Ovary (tissue), 9 donors: ENCODE data around the gene SYNDIG1L. TPM values are rescaled to one million over a fixed set of nuclear protein-coding genes. Genes with fewer than 3 reads are reported as not detected.
"Not testable (repeated sequence)": the region's sequence is repeated elsewhere in the genome, so short reads cannot be mapped to it uniquely, and the experiment has no call there.

Experiments used
- DNase-seq, 5 donors: peaks; one replicate each; pipeline ENCODE4 v3.0.0-alpha.2; 2019 to 2020
- H3K27ac ChIP-seq, 2 donors: fragments of 200-600 bp; one replicate each; pipeline versions ENCODE4 v1.5.1 to v1.8.0; 2019 to 2022
- H3K27me3 ChIP-seq: fragments of 200-600 bp; one replicate; pipeline ENCODE4 v1.8.0; 2022
- H3K36me3 ChIP-seq: fragments of 200-600 bp; sonication (generic); one replicate; pipeline ENCODE4 v1.5.1; 2019
- H3K4me1 ChIP-seq: one replicate; pipeline ENCODE4 v1.8.1; 2013; ENCODE audit warnings: mild to moderate bottlenecking, moderate library complexity; ENCODE audit not compliant: insufficient read depth
- H3K4me3 ChIP-seq: fragments of 200-600 bp; sonication (generic); one replicate; pipeline ENCODE4 v1.5.1; 2017
- H3K9me3 ChIP-seq, 2 donors: fragments of 200-600 bp in 1 of 2; sonication (generic) in 1 of 2; one replicate each; pipeline versions ENCODE4 v1.5.1 to v1.8.1; 2013 to 2019; ENCODE audit warnings: mild to moderate bottlenecking in 1 of 2, moderate library complexity in 1 of 2
- EP300 ChIP-seq: sonication (generic); formaldehyde crosslinking; IDR thresholded peaks from one replicate; pipeline ENCODE4 v1.6.1; 2017; ENCODE audit warnings: antibody characterized with exemption
- POLR2A ChIP-seq: fragments of 450-650 bp; IDR thresholded peaks from one replicate; pipeline ENCODE4 v1.6.1; 2017; ENCODE audit warnings: antibody characterized with exemption, mild to moderate bottlenecking, moderate library complexity
- WGBS, 3 donors: extraction: QIAGEN DNeasy Blood & Tissue Kit in 1 of 3; methylation state at CpG; one replicate each; pipeline versions ENCODE4 v1.1.5 to v1.1.7; 2013 to 2017; 5-methylcytosine and 5-hydroxymethylcytosine counted together
- intact Hi-C, 4 donors: fragments of 100-400 bp; cut with DNase I; formaldehyde crosslinking; loops; one replicate each; pipeline versions ENCODE4 v1.11.0 to v1.15.1; 2022 to 2023
- polyA plus RNA-seq, 2 donors: library from polyadenylated mRNA; stranded (reverse); fragments of 200-250 nt in 1 of 2; fragments of 350-450 nt in 1 of 2; fragmentation: Illumina TruSeq in 1 of 2; extraction: RNeasy Lipid Tissue Mini Kit (QIAGEN cat#74804) in 1 of 2; gene quantifications; one replicate each; pipeline ENCODE4 v1.2.3, GENCODE V29; 2013 to 2014
- total RNA-seq, 7 donors: library from RNA; depleted of rRNA in 2 of 7; stranded (reverse); fragments of >200 nt in 2 of 7; fragmentation: NEBNext Ultra II Directional in 3 of 7; extraction: Animal tissue kit (Norgen Biotek cat#: 25700) in 3 of 7; gene quantifications; one replicate each; pipeline versions ENCODE4 v1.1.0 to v1.2.4, GENCODE V29; 2016 to 2023
- TF ChIP-seq, protein P1 (sequence below), 3 donors: fragments of 450-650 bp in 2 of 3; fragments of 200-600 bp in 1 of 3; IDR thresholded peaks; one replicate each; pipeline versions ENCODE4 v1.5.1 to v1.8.0; 2016 to 2022; ENCODE audit warnings: antibody characterized with exemption in 3 of 3, mild to moderate bottlenecking in 1 of 3
- donor health status: DM: no; HTN: no; CAD: no; lungs with moderate emphysema.
- donor health status: DM: no; HTN: no; CAD: no.
- donor health status: Bipolar disorder and iron deficiency.
- donor health status: DM: yes; HTN: yes; CAD: no.
- donor health status: DM: no; HTN: no; CAD: no.
- donor health status: DM: yes; HTN: yes; CAD: no.

SYNDIG1L gene
- total and polyA plus RNA-seq, 9 donors = 0.10 to 0.35 (median 0.28) TPM; not detected in 2

DNA sequence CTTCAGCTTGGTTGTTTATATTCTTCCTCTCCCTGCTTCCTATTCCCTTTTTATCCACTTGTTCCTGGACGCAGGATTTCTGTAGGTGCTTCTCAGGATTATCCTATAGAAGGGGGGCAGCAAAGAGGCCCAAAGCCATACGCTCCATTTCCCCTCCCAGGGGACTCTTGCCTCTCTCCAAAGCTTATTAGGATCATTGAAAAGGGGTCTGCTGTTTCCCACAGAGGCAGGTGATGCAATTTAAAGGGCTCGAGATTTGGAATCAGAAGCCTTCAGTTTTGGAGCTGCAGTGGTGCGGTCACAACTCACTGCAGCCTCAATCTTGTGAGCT is 31.5 kb upstream of the SYNDIG1L start:
- TF ChIP-seq, protein P1, sequence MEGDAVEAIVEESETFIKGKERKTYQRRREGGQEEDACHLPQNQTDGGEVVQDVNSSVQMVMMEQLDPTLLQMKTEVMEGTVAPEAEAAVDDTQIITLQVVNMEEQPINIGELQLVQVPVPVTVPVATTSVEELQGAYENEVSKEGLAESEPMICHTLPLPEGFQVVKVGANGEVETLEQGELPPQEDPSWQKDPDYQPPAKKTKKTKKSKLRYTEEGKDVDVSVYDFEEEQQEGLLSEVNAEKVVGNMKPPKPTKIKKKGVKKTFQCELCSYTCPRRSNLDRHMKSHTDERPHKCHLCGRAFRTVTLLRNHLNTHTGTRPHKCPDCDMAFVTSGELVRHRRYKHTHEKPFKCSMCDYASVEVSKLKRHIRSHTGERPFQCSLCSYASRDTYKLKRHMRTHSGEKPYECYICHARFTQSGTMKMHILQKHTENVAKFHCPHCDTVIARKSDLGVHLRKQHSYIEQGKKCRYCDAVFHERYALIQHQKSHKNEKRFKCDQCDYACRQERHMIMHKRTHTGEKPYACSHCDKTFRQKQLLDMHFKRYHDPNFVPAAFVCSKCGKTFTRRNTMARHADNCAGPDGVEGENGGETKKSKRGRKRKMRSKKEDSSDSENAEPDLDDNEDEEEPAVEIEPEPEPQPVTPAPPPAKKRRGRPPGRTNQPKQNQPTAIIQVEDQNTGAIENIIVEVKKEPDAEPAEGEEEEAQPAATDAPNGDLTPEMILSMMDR (IDR thresholded peaks at IDR 0.05) = no peak
- TF ChIP-seq POLR2A = no peak
- TF ChIP-seq EP300 = no peak
- intact Hi-C loops = no loop called here
- Histone ChIP-seq H3K27me3 (no peaks in the 10 kb centered on the region), H3K27ac (no peak overlapping the region), H3K9me3 (no peaks in the 10 kb centered on the region), H3K4me1 (no peaks in the 10 kb centered on the region), H3K4me3 (no peak overlapping the region), H3K36me3 (no peaks in the 10 kb centered on the region)
- 74 to 77% (median 74%) methylated on average over 4 of the region's 4 CpGs for WGBS, 3 donors
- DNase-seq = no peak

DNA sequence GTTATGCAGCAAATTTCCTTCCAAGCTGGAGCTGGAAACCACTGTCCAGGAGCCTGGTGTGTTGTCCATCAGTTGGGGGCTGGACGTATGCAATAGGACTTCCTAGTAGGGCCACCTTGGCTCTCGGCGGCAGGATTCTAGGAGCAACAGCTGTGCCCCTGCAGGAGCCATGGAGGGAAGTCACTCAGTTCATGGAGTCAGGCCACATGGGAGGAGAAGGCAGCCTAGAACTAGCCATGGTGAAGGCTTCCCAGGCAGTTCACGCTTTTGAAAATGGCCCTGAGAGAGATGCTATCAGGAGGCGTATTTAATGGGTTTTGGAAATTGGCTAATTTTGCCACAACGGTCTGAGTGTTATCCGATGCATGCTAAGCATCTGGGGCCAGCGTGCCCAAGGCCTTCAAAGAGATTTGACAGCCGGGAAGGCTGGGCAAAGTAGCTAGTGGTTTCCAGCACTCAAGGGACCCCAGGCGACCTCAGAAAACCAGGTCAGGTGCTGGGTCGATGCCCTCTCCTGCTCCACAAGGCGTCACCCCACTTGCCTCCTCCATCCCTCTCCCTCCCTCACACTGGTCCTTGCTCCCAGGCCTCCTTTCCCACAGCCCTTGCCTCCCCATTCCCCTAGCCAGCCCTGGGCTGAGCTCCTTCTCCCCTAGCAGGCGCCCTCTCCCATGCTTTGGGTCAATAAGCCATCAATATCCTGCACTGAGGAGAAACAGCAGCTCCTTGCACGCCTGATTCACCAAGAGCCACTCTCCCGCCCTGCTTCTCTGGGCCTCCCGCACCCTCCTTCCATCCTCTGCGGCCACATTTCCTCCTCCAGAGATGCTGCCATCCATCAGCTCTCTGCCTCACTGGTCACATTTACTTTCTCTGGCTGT is 30.9 kb upstream of the SYNDIG1L start:
- Histone ChIP-seq H3K4me1 (no peaks in the 10 kb centered on the region), H3K36me3 (no peaks in the 10 kb centered on the region), H3K27me3 (no peaks in the 10 kb centered on the region), H3K9me3 (no peaks in the 10 kb centered on the region), H3K27ac (no peak overlapping the region), H3K4me3 (no peak overlapping the region)
- TF ChIP-seq, protein P1 (IDR thresholded peaks at IDR 0.05) = no peak
- TF ChIP-seq EP300 = no peak
- TF ChIP-seq POLR2A = no peak
- DNase-seq = no peak
- 66 to 78% (median 72%) methylated on average over 17 of the region's 17 CpGs for WGBS, 3 donors
- intact Hi-C loops = no loop called here

DNA sequence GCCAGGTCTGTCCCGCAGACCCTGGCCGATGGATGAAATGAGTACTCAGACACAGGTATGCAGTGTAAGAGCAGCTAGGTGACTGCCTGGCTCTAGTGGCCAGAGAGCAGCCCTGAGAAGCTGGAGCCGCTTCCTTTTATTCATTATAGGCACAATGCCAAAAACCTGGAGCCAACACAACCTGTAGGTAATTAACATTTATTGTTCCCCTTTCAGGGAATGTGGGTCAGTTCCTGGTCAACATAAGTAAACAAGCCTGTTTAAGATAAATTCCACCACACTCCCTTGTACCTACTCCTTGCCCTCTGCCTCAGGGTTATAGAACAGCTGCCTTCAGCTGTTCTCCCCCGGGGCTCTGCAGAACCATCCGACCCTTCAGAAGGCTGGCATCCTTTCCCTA is 28.4 kb upstream of the SYNDIG1L start:
- H3K4me1 ChIP-seq, H3K9me3 ChIP-seq, intact Hi-C loops, DNase-seq, H3K27ac ChIP-seq, H3K27me3 ChIP-seq, H3K36me3 ChIP-seq, H3K4me3 ChIP-seq: not testable (repeated sequence)
- 46 to 60% (median 54%) methylated on average over 5 of the region's 5 CpGs for WGBS, 3 donors

DNA sequence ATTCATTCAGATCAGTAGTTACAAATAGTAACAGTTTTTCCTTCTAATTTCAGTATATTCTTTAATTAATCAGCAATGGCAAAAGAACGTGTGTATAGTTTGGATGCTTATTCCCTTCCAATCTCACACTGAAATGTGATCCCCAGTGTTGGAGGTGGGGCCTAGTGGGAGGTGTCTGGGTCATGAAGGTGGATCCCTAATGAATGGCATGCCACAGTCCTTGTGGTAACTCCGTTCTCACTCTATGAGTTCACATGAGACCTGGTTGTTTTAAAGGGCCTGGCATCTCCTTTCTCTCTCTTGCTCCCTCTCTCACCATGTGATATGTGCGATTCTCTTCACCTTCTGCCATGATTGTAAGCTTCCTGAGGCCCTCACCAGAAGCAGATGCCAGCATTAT is 18.9 kb upstream of the SYNDIG1L start:
- H3K36me3 ChIP-seq = no peaks in the 10 kb centered on the region
- H3K4me3 ChIP-seq = no peak overlapping the region
- WGBS, 3 donors = 12 to 32% (median 31%) methylated on average over 3 of the region's 3 CpGs
- no peaks in the 10 kb centered on the region for H3K4me1 ChIP-seq
- intact Hi-C loops = no loop called here
- no peaks in the 10 kb centered on the region for H3K9me3 ChIP-seq
- no peak for DNase-seq
- TF ChIP-seq POLR2A = no peak
- TF ChIP-seq, protein P1 (IDR thresholded peaks at IDR 0.05) = no peak
- TF ChIP-seq EP300 = no peak
- no peaks in the 10 kb centered on the region for H3K27me3 ChIP-seq
- H3K27ac ChIP-seq = no peak overlapping the region

DNA sequence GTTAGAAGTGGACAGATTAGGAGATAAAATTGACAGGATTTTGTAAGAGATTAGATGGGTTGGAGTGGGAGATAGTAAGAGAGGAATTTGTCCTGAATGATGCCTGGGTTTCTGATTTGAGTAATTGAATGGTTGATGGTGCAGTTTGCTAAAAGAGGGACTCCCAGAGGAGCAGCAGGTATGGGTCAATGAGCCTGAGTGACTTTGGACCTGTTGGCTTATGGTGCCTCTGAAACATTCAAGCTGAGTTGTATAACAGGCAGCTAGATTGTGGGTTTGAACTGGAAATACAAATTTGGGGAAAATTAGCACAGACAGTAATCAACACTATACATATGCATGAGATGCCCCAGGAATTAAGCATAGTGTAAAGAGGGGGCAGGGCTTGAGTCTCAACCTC is 16.7 kb upstream of the SYNDIG1L start:
- no peak for DNase-seq
- Histone ChIP-seq H3K36me3 (no peaks in the 10 kb centered on the region), H3K27me3 (no peaks in the 10 kb centered on the region), H3K4me1 (no peaks in the 10 kb centered on the region), H3K27ac (no peak overlapping the region), H3K4me3 (no peak overlapping the region), H3K9me3 (no peaks in the 10 kb centered on the region)
- intact Hi-C loops = no loop called here
- TF ChIP-seq POLR2A = no peak
- TF ChIP-seq, protein P1 (IDR thresholded peaks at IDR 0.05) = no peak
- no peak for TF ChIP-seq EP300
